HUES64 (cell line): ENCODE results near the gene FRYL.
A peak's percentile ranks its signal among the peaks of the same experiment; 100 is the strongest.

Experiments used
- H3K27ac ChIP-seq: 2 replicates; pipeline ENCODE4 v1.7.0; 2013; ENCODE audit warnings: low read depth, low read length, inconsistent platforms
- H3K27me3 ChIP-seq: 2 replicates; pipeline ENCODE4 v1.6.1; 2013; ENCODE audit warnings: mild to moderate bottlenecking, low read length; ENCODE audit not compliant: insufficient read depth
- H3K36me3 ChIP-seq: 2 replicates; pipeline ENCODE4 v1.6.1; 2013; ENCODE audit warnings: mild to moderate bottlenecking, low read length; ENCODE audit not compliant: insufficient read depth
- H3K4me1 ChIP-seq: 2 replicates; pipeline ENCODE4 v1.6.1; 2013; ENCODE audit warnings: mild to moderate bottlenecking, low read length, moderate library complexity; ENCODE audit not compliant: insufficient read depth
- H3K4me3 ChIP-seq: 2 replicates; pipeline ENCODE4 v1.5.1; 2013; ENCODE audit warnings: mild to moderate bottlenecking, low read length, moderate library complexity
- H3K9ac ChIP-seq: 2 replicates; pipeline ENCODE4 v1.6.1; 2013; ENCODE audit warnings: mild to moderate bottlenecking, low read depth, low read length
- H3K9me3 ChIP-seq: 2 replicates; pipeline ENCODE4 v1.6.1; 2013; ENCODE audit warnings: low read depth, low read length; ENCODE audit not compliant: insufficient read depth
- WGBS: fragments of 150-250, 120-280 bp; methylation state at CpG from one replicate; pipeline ENCODE4 v1.1.7; 2013; ENCODE audit warnings: missing lambda C conversion rate; 5-methylcytosine and 5-hydroxymethylcytosine counted together

The FRYL gene

DNA sequence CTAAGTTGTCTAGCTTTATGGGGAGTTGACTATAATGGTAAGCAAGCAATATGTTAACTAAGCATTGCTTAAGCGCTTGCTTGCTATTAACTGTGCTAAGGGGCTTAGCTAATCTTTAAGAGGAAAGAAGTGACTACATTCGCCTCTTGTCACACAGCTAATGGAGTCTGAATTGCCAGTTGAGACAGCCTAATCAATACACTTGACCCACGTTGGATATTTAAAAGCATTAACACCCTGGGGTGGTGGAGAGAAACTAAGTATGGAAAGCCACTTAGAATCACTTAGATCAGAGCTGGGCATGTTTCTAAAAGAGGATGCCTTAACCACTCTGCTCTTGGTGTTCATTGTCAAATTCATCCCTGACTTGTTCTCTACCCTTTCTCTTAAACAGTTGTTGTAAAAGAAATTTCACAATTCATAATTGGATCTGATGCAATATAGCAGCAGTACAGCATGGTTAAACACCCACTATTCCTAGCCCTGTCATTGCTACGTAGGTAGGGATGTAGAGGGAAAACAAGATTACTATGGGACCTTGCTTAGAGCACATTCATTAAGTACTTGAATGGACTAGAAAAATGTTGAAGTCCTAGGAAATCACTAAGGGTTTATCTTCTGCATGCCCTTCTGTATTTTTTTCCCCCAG is 286.5 kb downstream of the FRYL start:
- Histone ChIP-seq H3K4me1 (peaks cover 10% of the 10 kb centered on the region), H3K36me3 (peaks cover 10% of the 10 kb centered on the region; the same call in 1 of the 2 replicates), H3K27ac (no peak overlapping the region), H3K27me3 (peaks cover 47% of the 10 kb centered on the region), H3K9ac (no peak overlapping the region), H3K9me3 (no peaks in the 10 kb centered on the region), H3K4me3 (no peak overlapping the region)
- WGBS = 72% methylated on average over 4 of the region's 4 CpGs

GRCh38 chr4:48491514-48492176 is 288.4 kb downstream of the FRYL start:
- Histone ChIP-seq H3K4me3 (peak overlapping the region; percentile 55), H3K4me1 (peaks cover 11% of the 10 kb centered on the region), H3K27ac (no peak overlapping the region), H3K9me3 (no peaks in the 10 kb centered on the region), H3K9ac (no peak overlapping the region), H3K27me3 (peaks cover 63% of the 10 kb centered on the region), H3K36me3 (no peaks in the 10 kb centered on the region)
- WGBS = 82% methylated on average over 23 of the region's 23 CpGs

DNA sequence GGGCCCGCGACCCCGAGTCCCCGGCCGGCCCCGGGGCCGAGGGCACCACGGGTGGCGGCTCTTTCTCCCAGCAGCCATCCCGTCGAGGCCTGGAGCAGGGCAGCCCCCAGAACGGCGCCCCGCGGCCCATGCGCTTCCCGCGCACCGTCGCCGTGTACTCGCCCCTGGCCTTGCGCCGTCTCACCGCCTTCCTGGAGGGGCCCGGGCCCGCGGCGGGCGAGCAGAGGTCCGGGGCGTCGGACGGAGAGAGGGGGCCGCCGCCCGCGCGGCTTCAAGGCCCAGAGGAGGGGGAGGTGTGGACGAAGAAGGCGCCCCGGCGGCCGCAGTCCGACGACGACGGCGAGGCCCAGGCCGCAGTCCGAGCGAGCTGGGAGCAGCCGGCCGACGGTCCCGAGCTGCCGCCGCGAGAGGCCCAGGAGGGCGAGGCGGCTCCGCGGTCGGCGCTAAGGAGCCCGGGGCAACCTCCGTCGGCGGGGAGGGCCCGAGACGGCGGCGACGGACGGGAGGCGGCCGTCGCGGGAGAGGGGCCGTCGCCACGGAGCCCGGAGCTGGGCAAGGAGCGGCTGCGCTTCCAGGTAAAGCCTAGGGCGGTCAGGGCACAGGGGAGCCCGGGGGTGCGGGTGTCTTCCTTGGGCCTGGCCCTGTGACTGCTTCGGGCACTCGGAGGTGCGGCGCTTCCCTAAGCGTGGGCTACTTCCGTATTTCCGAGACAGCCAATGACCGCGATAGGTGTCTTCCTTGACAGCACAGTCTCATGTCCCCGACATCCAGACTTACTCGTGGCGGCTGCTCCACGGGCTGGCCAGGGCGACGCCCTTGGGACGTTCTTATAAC is 289.2 kb downstream of the FRYL start:
- 38% methylated on average over 104 of the region's 104 CpGs for WGBS
- no peaks in the 10 kb centered on the region for H3K9me3 ChIP-seq
- H3K27me3 ChIP-seq = peaks cover 68% of the 10 kb centered on the region
- peak overlapping the region; percentile 36; the same call in 1 of the 2 replicates for H3K9ac ChIP-seq
- H3K27ac ChIP-seq = no peak overlapping the region
- H3K4me3 ChIP-seq = peak overlapping the region; percentile 55
- peaks cover 11% of the 10 kb centered on the region for H3K4me1 ChIP-seq
- H3K36me3 ChIP-seq = no peaks in the 10 kb centered on the region

GRCh38 chr4:48490012-48490679 is 289.9 kb downstream of the FRYL start, which contains the start of gene ZAR1:
ZAR1 (plus strand) TSS chr4:48490252; CDS start chr4:48490292, 40 bp downstream.
- Histone ChIP-seq H3K27me3 (peaks cover 75% of the 10 kb centered on the region), H3K36me3 (no peaks in the 10 kb centered on the region), H3K4me3 (peak within 1 kb of the TSS; percentile 55), H3K4me1 (peaks cover 11% of the 10 kb centered on the region), H3K27ac (no peak within 1 kb of the TSS), H3K9me3 (no peaks in the 10 kb centered on the region), H3K9ac (peak within 1 kb of the TSS; percentile 36)
- WGBS = 2% methylated on average over 80 of the region's 80 CpGs

DNA sequence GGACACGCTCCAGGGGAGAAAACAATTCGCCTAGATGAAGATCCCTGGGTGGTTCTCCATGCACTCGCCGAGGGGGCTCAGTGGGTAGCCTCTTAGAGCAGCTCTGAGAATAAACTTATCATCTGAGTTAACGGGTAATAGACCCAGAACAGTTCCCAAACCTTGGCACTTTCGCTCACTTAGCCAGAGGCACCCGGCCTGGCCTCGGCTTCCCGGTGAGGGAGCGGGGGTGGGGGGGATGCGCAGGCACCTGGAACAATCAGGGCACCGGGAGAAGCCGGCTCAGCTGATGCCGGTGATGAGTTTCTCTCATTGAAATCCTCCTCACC is 290.4 kb downstream of the FRYL start:
- H3K9me3 ChIP-seq = no peaks in the 10 kb centered on the region
- H3K4me1 ChIP-seq = peaks cover 11% of the 10 kb centered on the region
- H3K27ac ChIP-seq = no peak overlapping the region
- 4% methylated on average over 14 of the region's 14 CpGs for WGBS
- H3K4me3 ChIP-seq = peak overlapping the region; percentile 55
- peak overlapping the region; percentile 36 for H3K9ac ChIP-seq
- no peaks in the 10 kb centered on the region for H3K36me3 ChIP-seq
- peaks cover 80% of the 10 kb centered on the region for H3K27me3 ChIP-seq

DNA sequence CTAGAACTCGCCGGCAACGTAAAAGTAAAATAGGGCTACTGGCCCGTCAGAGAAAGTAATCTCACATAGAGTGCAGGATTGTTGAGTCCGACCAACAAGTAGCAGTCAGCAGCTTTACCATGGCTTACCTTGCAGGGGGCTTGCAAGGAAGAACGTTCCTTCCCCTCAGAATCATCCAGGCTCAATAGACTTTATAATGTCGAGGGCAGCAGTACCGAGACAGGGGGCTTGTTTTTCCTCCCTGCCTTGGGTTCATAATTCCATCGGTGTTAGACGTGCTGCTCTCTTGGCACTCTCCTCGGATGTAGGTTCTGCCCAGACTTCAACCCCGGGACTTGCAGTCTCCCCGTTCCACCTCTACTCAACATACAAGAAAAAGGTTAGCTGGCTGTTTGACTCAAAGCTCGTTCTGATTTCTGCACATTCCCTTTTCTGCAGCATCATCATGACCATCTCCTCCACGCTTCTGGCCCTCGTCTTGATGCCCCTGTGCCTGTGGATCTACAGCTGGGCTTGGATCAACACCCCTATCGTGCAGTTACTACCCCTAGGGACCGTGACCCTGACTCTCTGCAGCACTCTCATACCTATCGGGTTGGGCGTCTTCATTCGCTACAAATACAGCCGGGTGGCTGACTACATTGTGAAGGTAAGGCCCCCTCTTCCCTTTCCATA is 295.4 kb downstream of the FRYL start:
- H3K4me3 ChIP-seq = peak overlapping the region; percentile 53; the same call in 1 of the 2 replicates
- 84% methylated on average over 22 of the region's 22 CpGs for WGBS
- H3K27me3 ChIP-seq = peaks cover 84% of the 10 kb centered on the region
- no peak overlapping the region for H3K27ac ChIP-seq
- no peaks in the 10 kb centered on the region for H3K9me3 ChIP-seq
- no peak overlapping the region for H3K9ac ChIP-seq
- no peaks in the 10 kb centered on the region for H3K36me3 ChIP-seq
- peaks cover 16% of the 10 kb centered on the region for H3K4me1 ChIP-seq

DNA sequence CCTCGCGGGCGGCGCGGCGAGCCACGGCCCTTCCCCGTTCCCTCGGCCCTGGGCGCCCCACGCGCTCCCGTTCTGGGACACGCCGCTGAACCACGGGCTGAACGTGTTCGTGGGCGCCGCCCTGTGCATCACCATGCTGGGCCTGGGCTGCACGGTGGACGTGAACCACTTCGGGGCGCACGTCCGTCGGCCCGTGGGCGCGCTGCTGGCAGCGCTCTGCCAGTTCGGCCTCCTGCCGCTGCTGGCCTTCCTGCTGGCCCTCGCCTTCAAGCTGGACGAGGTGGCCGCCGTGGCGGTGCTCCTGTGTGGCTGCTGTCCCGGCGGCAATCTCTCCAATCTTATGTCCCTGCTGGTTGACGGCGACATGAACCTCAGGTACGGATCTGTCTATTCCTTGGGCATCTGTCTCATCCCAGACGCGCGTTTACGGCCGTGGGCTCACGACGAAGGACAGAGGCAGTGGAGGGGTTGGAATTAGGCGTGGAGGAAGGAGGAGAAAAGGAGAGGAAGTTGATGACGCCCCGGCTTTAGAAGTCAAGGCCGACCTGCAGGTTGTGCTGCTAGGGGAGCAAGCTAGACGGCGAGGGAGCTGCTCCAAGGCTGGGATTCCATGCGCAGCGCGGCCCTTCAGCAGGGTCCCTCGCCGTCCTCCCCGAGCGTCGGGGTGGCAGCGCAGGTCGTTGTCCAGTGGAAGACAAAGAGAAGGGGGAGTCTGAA is 296.1 kb downstream of the FRYL start:
- Histone ChIP-seq H3K36me3 (no peaks in the 10 kb centered on the region), H3K4me3 (peak overlapping the region; percentile 53), H3K27ac (no peak overlapping the region), H3K27me3 (peaks cover 77% of the 10 kb centered on the region), H3K4me1 (peaks cover 10% of the 10 kb centered on the region), H3K9me3 (no peaks in the 10 kb centered on the region), H3K9ac (peak overlapping the region; percentile 65)
- 48% methylated on average over 66 of the region's 66 CpGs for WGBS

GRCh38 chr4:48483006-48483776 is 296.9 kb downstream of the FRYL start, which contains the start of gene SLC10A4:
SLC10A4 (plus strand) TSS chr4:48483343; CDS start chr4:48483562, 219 bp downstream.
- Histone ChIP-seq H3K4me1 (peaks cover 10% of the 10 kb centered on the region), H3K9ac (peak within 1 kb of the TSS; percentile 65), H3K36me3 (no peaks in the 10 kb centered on the region), H3K9me3 (no peaks in the 10 kb centered on the region), H3K4me3 (peak within 1 kb of the TSS; percentile 53), H3K27me3 (peaks cover 69% of the 10 kb centered on the region), H3K27ac (no peak within 1 kb of the TSS)
- WGBS = 2% methylated on average over 85 of the region's 85 CpGs

DNA sequence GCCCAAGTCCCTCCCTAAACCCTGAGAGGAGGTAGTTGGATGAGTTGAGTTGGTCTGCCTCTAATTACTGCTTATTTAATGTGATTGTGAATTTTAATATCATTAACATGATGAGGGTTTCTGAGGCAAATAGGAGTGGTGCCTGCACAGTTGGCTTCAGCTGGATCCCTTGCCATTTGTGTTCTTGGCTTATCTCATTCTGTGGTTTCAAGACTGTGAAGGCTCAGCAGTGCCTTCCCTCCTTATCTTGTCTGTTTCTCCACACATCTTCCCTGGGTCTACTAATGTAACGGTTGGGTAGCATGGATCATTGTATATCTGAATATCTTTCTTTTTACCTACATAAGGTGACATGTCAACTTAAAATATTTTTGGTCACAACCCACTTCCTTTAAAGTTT is 298.5 kb downstream of the FRYL start:
- no CpG with 5 or more reads among the region's 1 CpG for WGBS
- Histone ChIP-seq H3K36me3 (no peaks in the 10 kb centered on the region), H3K4me3 (no peak overlapping the region), H3K27ac (no peak overlapping the region), H3K4me1 (peaks cover 7% of the 10 kb centered on the region), H3K9ac (no peak overlapping the region), H3K9me3 (no peaks in the 10 kb centered on the region), H3K27me3 (peaks cover 56% of the 10 kb centered on the region)
